Esophagus (tissue), 2 donors: ENCODE data around the gene SIGLEC1. TPM values are rescaled to one million over a fixed set of nuclear protein-coding genes. Genes with fewer than 3 reads are reported as not detected.

Source experiments
- H3K27ac ChIP-seq, 2 donors: one replicate each; pipeline ENCODE4 v1.5.1; 2013; ENCODE audit warnings: low read depth in 2 of 2, mild to moderate bottlenecking in 2 of 2, inconsistent platforms in 1 of 2, low read length in 1 of 2, moderate library complexity in 1 of 2
- H3K27me3 ChIP-seq, 2 donors: one replicate each; pipeline ENCODE4 v1.6.1; 2013; ENCODE audit warnings: low read length in 2 of 2, control low read depth in 1 of 2, mild to moderate bottlenecking in 1 of 2; ENCODE audit not compliant: insufficient read depth in 2 of 2, control insufficient read depth in 1 of 2
- H3K36me3 ChIP-seq, 2 donors: one replicate each; pipeline ENCODE4 v1.6.1; 2013; ENCODE audit warnings: low read length in 1 of 2; ENCODE audit not compliant: control insufficient read depth in 2 of 2, insufficient read depth in 2 of 2
- H3K4me1 ChIP-seq, 2 donors: one replicate each; pipeline ENCODE4 v1.6.1; 2013; ENCODE audit warnings: low read length in 1 of 2; ENCODE audit not compliant: control insufficient read depth in 2 of 2, insufficient read depth in 2 of 2
- H3K4me3 ChIP-seq, 2 donors: one replicate each; pipeline ENCODE4 v1.5.1; 2013; ENCODE audit warnings: low read length in 2 of 2, mild to moderate bottlenecking in 2 of 2, low read depth in 1 of 2, moderate library complexity in 1 of 2
- H3K9me3 ChIP-seq, 2 donors: one replicate each; pipeline ENCODE4 v1.6.1; 2013; ENCODE audit warnings: mild to moderate bottlenecking in 2 of 2, low read depth in 1 of 2, low read length in 1 of 2, moderate library complexity in 1 of 2; ENCODE audit not compliant: control insufficient read depth in 2 of 2, insufficient read depth in 1 of 2
- WGBS, 2 donors: extraction: QIAGEN DNeasy Blood & Tissue Kit; methylation state at CpG; one replicate each; pipeline ENCODE4 v1.1.7; 2013; 5-methylcytosine and 5-hydroxymethylcytosine counted together
- polyA plus RNA-seq, 2 donors: library from polyadenylated mRNA; stranded (reverse); fragments of 200-250 nt; gene quantifications; one replicate each; pipeline ENCODE4 v1.2.3, GENCODE V29; 2013
- donor health status: healthy with polysubstance abuse.
- donor health status: Bipolar disorder and iron deficiency.

Gene SIGLEC1
- polyA plus RNA-seq, 2 donors = 1.1 to 1.4 TPM

- Histone ChIP-seq H3K27me3 (no peaks in the 10 kb centered on the region), H3K4me1 (peaks cover 7 to 11% of the 10 kb centered on the region in 2 donors)
- 62 to 71% methylated on average over 7 of the region's 7 CpGs for WGBS, 2 donors
Measured at GRCh38 chr20:3686421-3686820, 26.0 kb downstream of the SIGLEC1 start.

GRCh38 chr20:3685341-3685740 lies 27.1 kb downstream of the SIGLEC1 start:
- Histone ChIP-seq H3K36me3 (no peaks in the 10 kb centered on the region), H3K9me3 (no peaks in the 10 kb centered on the region), H3K27me3 (no peaks in the 10 kb centered on the region), H3K4me3 (no peak overlapping the region), H3K4me1 (peaks cover 7 to 11% of the 10 kb centered on the region in 2 donors), H3K27ac (no peak overlapping the region)
- WGBS, 2 donors = 58 to 71% methylated on average over 7 of the region's 7 CpGs

More at GRCh38 chr20:3686421-3686820, 26.0 kb downstream of the SIGLEC1 start:
- H3K36me3 ChIP-seq = no peaks in the 10 kb centered on the region
- H3K4me3 ChIP-seq = no peak overlapping the region
- peak overlapping the region; percentile 37 to 61 for H3K27ac ChIP-seq
- no peaks in the 10 kb centered on the region for H3K9me3 ChIP-seq

- no peaks in the 10 kb centered on the region for H3K27me3 ChIP-seq
Measured at GRCh38 chr20:3681931-3682781, 30.2 kb downstream of the SIGLEC1 start, which contains the start of gene ADAM33. ADAM33 (minus strand) TSS chr20:3682010; CDS start chr20:3682004, 6 bp downstream.

GRCh38 chr20:3681352-3681930 lies 31.0 kb downstream of the SIGLEC1 start:
- H3K4me1 ChIP-seq = peaks cover 5 to 8% of the 10 kb centered on the region in 2 donors
- no peaks in the 10 kb centered on the region for H3K27me3 ChIP-seq
- WGBS, 2 donors = 10 to 14% methylated on average over 29 to 32 of the region's 32 CpGs
- peak overlapping the region; percentile 42 to 51 for H3K4me3 ChIP-seq
- H3K9me3 ChIP-seq = no peaks in the 10 kb centered on the region
- no peaks in the 10 kb centered on the region for H3K36me3 ChIP-seq
- H3K27ac ChIP-seq = peak overlapping the region; percentile 60 to 83

More at GRCh38 chr20:3681931-3682781, 30.2 kb downstream of the SIGLEC1 start, which contains the start of gene ADAM33:
- WGBS, 2 donors = 12% methylated on average over 38 to 65 of the region's 65 CpGs
- Histone ChIP-seq H3K27ac (peak within 1 kb of the TSS; percentile 60 to 83), H3K9me3 (no peaks in the 10 kb centered on the region), H3K4me1 (peaks cover 10 to 11% of the 10 kb centered on the region in 2 donors), H3K4me3 (peak within 1 kb of the TSS; percentile 42 to 51), H3K36me3 (no peaks in the 10 kb centered on the region)

- no peaks in the 10 kb centered on the region for H3K9me3 ChIP-seq
- peak overlapping the region; percentile 42 to 51 for H3K4me3 ChIP-seq
- H3K27me3 ChIP-seq = no peaks in the 10 kb centered on the region
- WGBS, 2 donors = 60 to 62% methylated on average over 14 to 15 of the region's 15 CpGs
- H3K27ac ChIP-seq = peak overlapping the region; percentile 60 to 83
- no peaks in the 10 kb centered on the region for H3K36me3 ChIP-seq
- H3K4me1 ChIP-seq = peaks cover 3 to 8% of the 10 kb centered on the region in 2 donors
Measured at GRCh38 chr20:3680701-3681351, 31.6 kb downstream of the SIGLEC1 start.

GRCh38 chr20:3679749-3680700 lies 32.4 kb downstream of the SIGLEC1 start:
- Histone ChIP-seq H3K36me3 (no peaks in the 10 kb centered on the region), H3K9me3 (no peaks in the 10 kb centered on the region), H3K4me1 (peaks cover 3 to 8% of the 10 kb centered on the region in 2 donors), H3K4me3 (peak overlapping the region; percentile 8 to 51), H3K27ac (peak overlapping the region; percentile 60 to 83), H3K27me3 (no peaks in the 10 kb centered on the region)
- WGBS, 2 donors = 51 to 63% methylated on average over 17 to 18 of the region's 18 CpGs

GRCh38 chr20:3678856-3679720 lies 33.3 kb downstream of the SIGLEC1 start:
- no peaks in the 10 kb centered on the region for H3K36me3 ChIP-seq
- H3K9me3 ChIP-seq = peaks cover 0 to 2% of the 10 kb centered on the region in 2 donors
- WGBS, 2 donors = 73 to 78% methylated on average over 14 of the region's 14 CpGs
- peaks cover 3 to 8% of the 10 kb centered on the region in 2 donors for H3K4me1 ChIP-seq
- H3K4me3 ChIP-seq = no peak overlapping the region
- no peaks in the 10 kb centered on the region for H3K27me3 ChIP-seq
- H3K27ac ChIP-seq = peak overlapping the region; percentile 60 to 83

- 54 to 62% methylated on average over 2 of the region's 2 CpGs for WGBS, 2 donors
- Histone ChIP-seq H3K9me3 (peaks cover 0 to 2% of the 10 kb centered on the region in 2 donors), H3K27ac (peak overlapping the region; percentile 5 to 57), H3K4me3 (no peak overlapping the region), H3K4me1 (peaks cover 3 to 8% of the 10 kb centered on the region in 2 donors), H3K27me3 (no peaks in the 10 kb centered on the region), H3K36me3 (no peaks in the 10 kb centered on the region)
Measured at GRCh38 chr20:3678198-3678597, 34.2 kb downstream of the SIGLEC1 start.
